Measurements from ENCODE around the gene RUVBL2.
"Not testable (repeated sequence)": the region's sequence is repeated elsewhere in the genome, so short reads cannot be mapped to it uniquely, and the experiment has no call there.

The RUVBL2 gene

DNA sequence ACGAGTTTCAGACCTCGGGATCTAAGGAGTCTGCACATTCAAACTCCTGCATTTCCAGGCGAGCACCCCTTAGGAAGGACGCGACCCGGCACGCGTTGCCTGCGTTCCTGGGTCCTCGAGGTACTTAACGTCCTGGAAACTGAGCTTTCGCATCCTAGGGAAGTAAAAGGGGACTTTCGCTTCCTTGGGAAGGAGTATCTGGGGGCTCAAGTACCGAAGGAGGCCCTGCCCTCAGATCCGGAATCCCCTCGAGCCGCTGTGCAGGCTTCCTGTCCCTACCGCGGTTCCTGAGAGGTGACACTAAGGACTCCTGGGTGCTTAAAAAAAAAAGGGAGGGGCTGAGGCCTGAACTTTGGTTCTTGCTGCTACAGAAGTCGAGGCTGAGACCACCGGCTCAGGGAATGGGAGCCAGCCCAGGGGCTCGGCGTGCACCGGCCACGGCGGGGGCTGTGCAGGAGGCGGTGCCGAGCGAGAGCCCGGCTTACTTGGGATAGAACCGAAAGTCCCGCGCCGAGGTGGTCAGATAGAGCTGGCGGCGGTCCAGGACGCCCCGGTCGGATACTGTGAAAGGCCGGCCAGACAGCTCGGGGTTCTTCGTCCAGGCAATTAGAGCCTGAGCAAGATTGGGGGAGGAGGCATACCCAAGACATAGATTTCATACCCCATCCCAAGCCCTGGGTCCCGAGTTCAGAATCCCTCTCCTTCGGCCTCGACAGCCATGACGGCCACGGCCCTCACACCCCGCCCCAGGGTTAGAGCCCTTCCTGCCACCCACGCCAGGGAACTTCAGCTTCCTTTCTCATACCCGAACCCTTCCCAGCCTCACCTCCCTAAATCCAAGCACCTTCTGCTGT is 24.9 kb downstream of the RUVBL2 start:
- DNase-seq (ENCODE audit: low spot score) = not testable (repeated sequence)

DNA sequence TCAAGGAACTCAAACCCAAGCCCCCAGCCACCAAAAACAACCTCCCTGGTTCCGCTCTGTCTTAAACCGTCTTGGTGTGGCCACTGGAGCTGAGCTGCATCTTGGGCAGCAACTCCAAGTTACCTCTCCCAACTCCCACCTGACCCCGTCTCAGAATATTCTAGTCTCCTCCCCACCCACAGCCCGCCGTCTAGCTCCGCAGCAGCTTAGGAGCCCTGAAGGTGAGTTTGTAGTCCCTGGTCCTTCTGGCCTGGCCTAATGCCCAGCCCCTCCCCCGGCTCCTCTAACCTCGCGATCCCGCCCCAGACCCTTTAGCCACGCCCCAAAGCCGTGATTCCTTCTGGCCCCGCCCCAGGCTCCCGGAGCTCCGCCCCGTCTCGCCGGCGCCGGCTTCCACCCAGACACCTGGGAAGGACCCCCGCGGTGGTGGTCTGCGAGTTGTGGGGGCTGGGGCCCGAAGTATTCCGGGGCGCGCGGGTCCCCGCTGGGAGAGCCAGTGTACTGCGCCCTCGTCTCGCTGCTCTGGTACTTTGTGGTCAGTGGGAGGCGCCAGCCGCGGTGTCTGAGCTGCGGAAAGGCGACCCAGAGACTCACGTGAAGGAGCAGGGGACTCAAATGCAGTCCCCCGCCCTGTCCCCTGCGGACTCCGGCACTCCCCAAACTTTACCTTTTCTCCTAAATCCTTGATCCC is 25.7 kb downstream of the RUVBL2 start:
- peak; percentile 77 for DNase-seq (ENCODE audit: low spot score)

DNA sequence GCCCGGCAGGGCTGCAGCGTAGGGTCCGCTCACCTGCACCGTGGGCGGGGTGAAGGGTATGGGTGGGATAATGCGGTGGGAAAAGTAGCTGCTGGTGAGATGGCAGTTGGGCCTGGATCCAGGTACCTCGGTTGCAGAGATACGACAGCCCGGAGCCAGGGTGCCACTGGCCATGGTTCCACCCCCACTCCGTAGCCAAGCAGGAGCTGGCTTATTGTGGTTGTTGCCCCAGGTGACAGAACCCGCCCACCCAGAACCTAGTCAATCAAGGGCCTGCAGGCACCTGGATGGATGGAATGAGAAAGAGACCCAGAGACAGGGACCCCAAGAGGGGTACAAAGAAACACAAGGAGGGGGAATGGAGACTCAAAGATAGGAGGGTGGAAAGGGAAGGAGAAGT is 26.7 kb downstream of the RUVBL2 start:
- DNase-seq (ENCODE audit: low spot score) = no peak

DNA sequence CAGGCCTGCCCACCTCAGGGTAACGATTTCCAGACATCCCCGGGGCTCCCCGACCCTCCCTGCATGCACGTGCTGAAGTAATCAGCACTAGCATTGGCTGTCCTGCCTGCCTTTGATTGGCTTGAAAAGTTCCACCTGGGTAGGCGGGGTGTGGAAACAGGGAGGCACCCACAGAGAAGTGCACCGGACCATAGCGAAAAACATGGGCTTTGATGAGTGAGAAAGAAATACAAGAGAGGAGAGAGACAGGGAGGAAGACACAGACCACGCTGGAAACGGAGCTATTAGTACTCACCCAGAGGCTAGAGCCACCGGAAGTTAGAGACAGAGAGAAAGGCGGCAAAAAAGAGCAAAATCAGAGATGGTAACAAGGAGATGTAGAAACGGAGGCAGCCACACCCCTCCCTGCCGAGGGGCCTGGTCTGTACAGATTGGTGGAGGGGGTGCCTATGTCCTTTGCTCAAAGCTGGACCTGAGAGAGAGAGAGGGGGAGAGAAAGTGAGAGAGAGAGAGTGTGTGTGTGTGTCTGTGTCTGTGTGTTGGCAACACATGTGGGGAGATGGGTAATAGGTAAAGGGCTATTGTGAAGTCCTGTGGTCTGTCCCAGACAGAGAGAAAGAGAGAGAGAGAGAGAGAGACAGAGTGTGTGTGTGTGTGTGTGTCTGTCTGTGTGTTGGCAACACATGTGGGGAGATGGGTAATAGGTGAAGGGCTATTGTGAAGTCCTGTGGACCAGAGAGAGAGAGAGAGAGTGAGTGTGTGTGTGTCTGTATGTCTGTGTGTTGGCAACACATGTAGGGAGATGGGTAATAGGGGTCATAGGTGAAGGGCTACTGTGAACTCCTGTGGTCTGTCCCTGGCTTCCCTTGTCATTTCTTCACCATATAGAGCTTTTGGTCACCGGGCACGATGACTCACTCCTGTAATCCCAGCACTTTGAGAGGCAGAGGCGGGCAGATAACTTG is 27.5 kb downstream of the RUVBL2 start:
- DNase-seq (ENCODE audit: low spot score) = no peak

DNA sequence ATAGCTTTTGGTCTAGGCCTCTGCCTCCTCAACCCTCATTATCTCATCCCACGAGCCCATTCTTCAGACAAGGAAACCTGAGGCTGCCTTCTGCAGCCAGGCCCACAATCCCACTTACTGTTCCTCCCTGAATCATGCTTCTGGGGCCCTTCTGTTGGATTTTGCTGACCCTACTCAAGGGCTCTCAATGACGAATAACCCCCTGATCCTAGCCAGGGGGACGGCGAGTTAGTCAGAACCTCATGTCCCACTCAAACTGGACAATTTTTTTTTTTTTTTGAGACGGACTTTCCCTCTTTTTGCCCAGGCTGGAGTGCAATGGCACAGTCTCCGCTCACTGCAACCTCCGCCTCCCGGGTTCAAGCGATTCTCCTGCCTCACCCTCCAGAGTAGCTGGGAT is 28.4 kb downstream of the RUVBL2 start:
- no peak for DNase-seq (ENCODE audit: low spot score)

DNA sequence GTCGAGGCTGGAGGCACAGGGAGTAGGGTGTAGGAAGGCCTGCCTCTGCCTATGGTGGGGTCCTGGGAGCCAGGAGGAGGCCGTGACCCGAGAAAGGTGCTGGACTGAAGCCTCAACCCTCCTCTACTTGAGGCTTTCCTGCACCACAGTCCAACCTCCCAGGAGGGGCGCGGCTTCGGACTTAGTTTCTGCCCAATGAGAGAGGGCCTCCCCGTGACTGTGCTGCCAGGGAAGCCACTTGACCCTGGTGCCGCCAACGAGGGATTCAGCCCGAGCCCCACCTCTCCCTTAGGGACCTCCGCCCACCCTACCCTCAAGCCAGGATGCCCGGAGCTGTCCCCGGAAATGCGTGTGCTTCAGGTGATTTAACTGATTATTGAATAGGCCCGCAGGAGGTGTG is 30.5 kb downstream of the RUVBL2 start, which contains the start of gene CGB3:
CGB3 (minus strand) TSS at position 101 of the 400 bp plus-strand sequence. CDS start 362 bp downstream, outside the sequence.
- not testable (repeated sequence) for DNase-seq (ENCODE audit: low spot score)

DNA sequence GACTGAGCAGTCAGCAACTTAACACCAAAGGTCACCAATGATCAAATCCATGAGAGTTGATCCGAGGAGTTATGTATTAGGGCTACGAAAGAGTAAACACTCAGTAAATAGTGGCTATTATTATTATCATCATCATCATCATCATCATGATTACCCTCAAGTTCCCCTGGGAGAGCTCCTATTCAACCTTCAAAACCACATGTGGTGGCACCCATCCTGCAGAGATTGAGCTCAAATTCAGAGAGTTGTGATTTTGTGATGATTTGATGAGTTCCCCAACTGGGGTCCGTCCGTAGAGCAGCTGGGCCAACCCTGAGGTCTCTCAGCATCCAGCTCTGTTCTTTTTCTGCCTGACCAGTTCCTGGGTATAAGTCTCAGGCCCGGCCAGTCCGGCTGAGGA is 31.4 kb downstream of the RUVBL2 start:
- DNase-seq (ENCODE audit: low spot score) = not testable (repeated sequence)

DNA sequence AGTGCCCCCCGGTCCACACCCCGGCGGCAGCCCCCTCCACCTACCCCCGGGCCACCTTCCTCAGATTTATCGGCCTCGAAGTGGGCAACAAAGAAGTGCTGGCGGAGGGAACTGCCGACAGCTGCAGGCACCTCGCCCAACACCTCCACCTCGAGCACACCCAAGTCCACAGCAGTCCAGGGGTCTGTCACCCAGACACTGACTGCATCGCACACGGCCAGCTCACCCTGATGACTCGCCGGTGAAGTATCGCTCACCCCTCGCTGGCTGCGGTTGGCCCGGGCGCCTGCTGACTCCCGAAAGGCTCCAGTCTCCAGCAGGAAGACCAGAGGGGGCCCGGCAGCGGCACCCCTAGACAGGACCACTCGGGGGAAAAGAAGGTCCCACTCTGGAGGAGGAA is 31.9 kb downstream of the RUVBL2 start:
- not testable (repeated sequence) for DNase-seq (ENCODE audit: low spot score)

DNA sequence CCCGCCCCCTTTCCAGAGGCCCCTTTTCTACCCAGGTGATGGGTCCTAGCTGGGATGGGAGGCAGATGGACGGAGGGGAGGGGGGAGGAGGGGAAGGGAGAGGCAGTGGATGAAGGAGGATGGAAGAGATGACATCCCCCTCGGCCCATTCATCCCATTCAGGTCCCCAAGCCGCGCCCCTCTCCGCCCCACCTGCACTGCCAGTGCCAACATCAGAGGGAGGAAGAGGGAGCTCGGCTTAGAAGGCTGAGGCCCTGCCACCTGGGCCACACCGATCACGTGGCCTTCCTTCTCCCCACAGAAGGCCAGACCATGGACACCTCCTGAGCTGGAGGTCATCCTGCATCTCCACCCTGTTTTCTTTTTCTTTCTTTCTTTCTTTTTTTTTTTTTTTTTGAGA is 35.0 kb downstream of the RUVBL2 start:
- not testable (repeated sequence) for DNase-seq (ENCODE audit: low spot score)

DNA sequence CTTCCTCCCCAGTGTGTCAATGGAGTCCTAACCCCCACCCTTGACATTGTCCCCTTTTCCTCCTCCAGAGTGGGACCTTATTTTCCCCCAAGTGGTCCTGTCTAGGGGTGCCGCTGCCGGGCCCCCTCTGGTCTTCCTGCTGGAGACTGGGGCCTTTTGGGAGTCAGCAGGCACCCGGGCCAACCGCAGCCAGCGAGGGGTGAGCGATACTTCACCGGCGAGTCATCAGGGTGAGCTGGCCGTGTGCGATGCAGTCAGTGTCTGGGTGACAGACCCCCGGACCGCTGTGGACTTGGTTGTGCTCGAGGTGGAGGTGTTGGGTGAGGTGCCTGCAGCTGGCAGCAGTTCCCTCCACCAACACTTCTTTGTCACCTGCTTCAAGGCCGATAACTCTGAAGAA is 36.1 kb downstream of the RUVBL2 start:
- DNase-seq (ENCODE audit: low spot score) = not testable (repeated sequence)

DNA sequence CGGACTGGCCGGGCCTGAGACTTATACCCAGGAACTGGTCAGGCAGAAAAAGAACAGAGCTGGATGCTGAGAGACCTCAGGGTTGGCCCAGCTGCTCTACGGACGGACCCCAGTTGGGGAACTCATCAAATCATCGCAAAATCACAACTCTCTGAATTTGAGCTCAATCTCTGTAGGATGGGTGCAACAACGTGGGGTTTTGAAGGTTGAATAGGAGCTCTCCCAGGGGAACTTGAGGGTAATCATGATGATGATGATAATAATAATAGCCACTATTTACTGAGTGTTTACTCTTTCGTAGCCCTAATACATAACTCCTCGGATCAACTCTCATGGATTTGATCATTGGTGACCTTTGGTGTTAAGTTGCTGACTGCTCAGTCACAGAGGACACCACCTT is 36.6 kb downstream of the RUVBL2 start:
- DNase-seq (ENCODE audit: low spot score) = not testable (repeated sequence)

DNA sequence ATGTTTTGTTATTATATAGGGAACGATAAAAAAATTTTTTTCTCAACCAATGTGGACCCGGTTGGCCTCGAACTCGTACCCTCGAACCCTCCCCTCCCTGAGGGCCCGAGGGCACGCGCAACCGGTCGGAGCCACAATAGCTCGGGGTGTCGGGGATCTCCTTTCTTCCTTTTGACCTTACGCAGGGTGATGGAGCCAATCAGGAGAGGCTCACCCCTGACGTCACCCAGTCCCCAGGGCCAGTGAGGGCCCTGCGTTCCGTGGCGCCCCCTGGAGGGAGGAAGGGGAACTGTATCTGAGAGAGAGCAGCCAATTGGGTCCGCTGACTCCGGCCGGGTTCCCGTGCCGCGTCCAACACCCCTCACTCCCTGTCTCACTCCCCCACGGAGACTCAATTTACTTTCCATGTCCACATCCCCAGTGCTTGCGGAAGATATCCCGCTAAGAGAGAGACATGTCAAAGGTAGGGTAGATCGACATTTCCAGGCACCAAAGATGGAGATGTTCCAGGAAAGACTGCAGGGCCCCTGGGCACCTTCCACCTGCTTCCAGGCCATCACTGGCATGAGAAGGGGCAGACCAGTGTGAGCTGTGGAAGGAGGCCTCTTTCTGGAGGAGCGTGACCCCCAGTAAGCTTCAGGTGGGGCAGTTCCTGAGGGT is 38.1 kb downstream of the RUVBL2 start, which contains the start of gene CGB2:
CGB2 (plus strand) TSS at position 249 of the 660 bp plus-strand sequence; CDS start at position 455, 206 bp downstream.
- DNase-seq (ENCODE audit: low spot score) = peak; percentile 38

DNA sequence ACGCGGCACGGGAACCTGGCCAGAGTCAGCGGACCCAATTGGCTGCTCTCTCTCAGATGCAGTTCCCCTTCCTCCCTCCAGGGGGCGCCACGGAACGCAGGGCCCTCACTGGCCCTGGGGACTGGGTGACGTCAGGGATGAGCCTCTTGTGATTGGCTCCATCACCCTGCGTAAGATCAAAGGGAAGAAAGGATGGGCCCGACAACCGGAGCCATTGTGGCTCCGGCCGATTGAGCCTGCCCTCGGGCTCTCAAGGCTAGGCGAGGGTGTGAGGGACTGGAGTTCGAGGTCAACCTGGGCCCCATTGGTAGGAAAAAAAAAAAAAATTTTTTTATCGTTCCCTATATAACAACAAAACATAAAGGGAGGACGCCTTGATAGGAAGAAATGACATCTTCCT is 43.1 kb downstream of the RUVBL2 start, which contains the start of gene CGB1:
CGB1 (minus strand) TSS at position 81 of the 400 bp plus-strand sequence. CDS start 184 bp downstream, outside the sequence.
- DNase-seq (ENCODE audit: low spot score) = not testable (repeated sequence)

DNA sequence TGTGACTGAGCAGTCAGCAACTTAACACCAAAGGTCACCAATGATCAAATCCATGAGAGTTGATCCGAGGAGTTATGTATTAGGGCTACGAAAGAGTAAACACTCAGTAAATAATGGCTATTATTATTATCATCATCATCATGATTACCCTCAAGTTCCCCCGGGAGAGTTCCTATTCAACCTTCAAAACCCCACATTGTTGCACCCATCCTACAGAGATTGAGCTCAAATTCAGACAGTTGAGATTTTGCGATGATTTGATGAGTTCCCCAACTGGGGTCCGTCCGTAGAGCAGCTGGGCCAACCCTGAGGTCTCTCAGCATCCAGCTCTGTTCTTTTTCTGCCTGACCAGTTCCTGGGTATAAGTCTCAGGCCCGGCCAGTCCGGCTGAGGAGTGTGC is 44.4 kb downstream of the RUVBL2 start:
- DNase-seq (ENCODE audit: low spot score) = not testable (repeated sequence)

DNA sequence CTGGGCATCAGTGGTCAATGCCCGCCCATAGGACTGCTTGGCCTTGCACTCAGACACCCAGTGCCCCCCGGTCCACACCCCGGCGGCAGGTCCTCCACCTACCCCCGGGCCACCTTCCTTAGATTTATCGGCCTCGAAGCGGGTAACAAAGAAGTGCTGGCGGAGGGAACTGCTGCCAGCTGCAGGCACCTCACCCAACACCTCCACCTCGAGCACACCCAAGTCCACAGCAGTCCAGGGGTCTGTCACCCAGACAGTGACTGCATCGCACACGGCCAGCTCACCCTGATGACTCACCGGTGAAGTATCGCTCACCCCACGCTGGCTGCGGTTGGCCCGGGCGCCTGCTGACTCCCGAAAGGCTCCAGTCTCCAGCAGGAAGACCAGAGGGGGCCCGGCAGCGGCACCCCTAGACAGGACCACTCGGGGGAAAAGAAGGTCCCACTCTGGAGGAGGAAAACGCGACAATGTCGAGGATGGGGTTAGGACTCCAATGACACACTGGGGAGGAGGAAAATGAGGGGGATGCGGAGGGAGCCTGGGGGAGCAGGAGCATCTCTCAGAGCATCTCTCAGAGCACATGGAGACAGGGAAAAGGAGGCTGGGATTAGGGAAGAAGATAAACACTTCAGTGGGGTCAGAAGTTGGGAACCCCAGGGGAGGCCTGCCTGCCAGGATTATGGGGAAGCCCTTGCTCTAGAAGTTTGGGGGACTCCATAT is 45.0 kb downstream of the RUVBL2 start:
- not testable (repeated sequence) for DNase-seq (ENCODE audit: low spot score)

DNA sequence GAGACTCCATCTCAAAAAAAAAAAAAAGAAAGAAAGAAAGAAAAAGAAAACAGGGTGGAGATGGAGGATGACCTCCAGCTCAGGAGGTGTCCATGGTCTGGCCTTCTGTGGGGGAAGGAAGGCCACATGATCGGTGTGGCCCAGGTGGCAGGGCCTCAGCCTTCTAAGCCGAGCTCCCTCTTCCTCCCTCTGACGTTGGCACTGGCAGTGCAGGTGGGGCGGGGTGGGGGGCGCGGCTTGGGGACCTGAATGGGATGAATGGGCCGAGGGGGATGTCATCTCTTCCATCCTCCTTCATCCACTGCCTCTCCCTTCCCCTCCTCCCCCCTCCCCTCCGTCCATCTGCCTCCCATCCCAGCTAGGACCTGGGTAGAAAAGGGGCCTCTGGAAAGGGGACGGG is 46.0 kb downstream of the RUVBL2 start:
- not testable (repeated sequence) for DNase-seq (ENCODE audit: low spot score)

DNA sequence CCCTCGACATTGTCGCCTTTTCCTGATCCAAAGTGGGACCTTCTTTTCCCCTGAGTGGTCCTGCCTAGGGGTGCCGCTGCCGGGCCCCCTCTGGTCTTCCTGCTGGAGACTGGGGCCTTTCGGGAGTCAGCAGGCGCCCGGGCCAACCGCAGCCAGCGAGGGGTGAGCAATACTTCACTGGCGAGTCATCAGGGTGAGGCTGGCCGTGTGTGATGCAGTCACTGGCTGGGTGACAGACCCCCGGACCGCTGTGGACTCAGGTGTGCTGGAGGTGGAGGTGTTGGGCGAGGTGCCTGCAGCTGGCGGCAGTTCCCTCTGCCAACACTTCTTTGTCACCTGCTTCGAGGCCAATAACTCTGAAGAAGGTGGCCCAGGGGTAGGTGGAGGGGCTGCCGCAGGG is 48.5 kb downstream of the RUVBL2 start:
- no peak for DNase-seq (ENCODE audit: low spot score)

DNA sequence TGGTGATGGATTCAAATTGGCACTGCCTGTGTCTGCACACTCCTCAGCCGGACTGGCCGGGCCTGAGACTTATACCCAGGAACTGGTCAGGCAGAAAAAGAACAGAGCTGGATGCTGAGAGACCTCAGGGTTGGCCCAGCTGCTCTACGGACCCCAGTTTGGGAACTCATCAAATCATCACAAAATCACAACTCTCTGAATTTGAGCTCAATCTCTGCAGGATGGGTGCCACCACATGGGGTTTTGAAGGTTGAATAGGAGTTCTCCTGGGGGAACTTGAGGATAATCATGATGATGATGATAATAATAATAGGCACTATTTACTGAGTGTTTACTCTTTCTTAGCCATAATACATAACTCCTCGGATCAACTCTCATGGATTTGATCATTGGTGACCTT is 49.0 kb downstream of the RUVBL2 start:
- DNase-seq (ENCODE audit: low spot score) = not testable (repeated sequence)

DNA sequence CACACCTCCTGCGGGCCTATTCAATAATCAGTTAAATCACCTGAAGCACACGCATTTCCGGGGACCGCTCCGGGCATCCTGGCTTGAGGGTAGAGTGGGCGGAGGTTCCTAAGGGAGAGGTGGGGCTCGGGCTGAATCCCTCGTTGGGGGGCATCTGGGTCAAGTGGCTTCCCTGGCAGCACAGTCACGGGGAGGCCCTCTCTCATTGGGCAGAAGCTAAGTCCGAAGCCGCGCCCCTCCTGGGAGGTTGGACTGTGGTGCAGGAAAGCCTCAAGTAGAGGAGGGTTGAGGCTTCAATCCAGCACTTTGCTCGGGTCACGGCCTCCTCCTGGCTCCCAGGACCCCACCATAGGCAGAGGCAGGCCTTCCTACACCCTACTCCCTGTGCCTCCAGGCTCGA is 49.9 kb downstream of the RUVBL2 start, which contains the start of gene CGB5:
CGB5 (plus strand) TSS at position 301 of the 400 bp plus-strand sequence. CDS start 362 bp downstream, outside the sequence.
- DNase-seq (ENCODE audit: low spot score) = not testable (repeated sequence)

DNA sequence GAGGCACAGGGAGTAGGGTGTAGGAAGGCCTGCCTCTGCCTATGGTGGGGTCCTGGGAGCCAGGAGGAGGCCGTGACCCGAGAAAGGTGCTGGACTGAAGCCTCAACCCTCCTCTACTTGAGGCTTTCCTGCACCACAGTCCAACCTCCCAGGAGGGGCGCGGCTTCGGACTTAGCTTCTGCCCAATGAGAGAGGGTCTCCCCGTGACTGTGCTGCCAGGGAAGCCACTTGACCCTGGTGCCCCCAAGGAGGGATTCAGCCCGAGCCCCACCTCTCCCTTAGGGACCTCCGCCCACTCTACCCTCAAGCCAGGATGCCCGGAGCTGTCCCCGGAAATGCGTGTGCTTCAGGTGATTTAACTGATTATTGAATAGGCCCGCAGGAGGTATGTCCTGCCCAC is 55.3 kb downstream of the RUVBL2 start, which contains the start of gene CGB8:
CGB8 (minus strand) TSS at position 101 of the 400 bp plus-strand sequence. CDS start 372 bp downstream, outside the sequence.
- not testable (repeated sequence) for DNase-seq (ENCODE audit: low spot score)
